Limb (tissue), 2 donors: ENCODE results near the gene CDKL4.
"Not testable (repeated sequence)": the region's sequence is repeated elsewhere in the genome, so short reads cannot be mapped to it uniquely, and the experiment has no call there.

Experiments
- DNase-seq, 2 donors: peaks; one replicate each; pipeline ENCODE4 v3.0.0-alpha.2; 2016; ENCODE audit errors: extremely low spot score in 2 of 2

Gene CDKL4

DNA sequence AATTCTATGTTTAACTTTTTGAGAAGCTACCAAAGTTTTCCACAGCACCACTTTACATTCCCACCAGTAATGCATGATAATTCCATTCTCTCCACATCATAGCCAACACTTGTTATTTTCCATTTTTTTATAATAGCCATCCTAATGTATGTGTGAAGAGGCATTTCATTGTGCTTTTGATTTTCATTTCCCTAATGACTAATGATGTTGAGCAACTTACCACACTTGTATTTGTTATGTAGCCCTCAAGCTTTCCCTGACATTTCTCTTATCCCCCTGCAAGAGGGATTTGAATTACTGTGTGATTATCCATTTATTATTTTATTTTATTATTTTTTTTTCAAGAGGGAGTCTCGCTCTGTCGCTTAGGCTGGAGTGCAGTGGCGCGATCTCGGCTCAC, 99.4 kb downstream of the CDKL4 start:
- no peak for DNase-seq

DNA sequence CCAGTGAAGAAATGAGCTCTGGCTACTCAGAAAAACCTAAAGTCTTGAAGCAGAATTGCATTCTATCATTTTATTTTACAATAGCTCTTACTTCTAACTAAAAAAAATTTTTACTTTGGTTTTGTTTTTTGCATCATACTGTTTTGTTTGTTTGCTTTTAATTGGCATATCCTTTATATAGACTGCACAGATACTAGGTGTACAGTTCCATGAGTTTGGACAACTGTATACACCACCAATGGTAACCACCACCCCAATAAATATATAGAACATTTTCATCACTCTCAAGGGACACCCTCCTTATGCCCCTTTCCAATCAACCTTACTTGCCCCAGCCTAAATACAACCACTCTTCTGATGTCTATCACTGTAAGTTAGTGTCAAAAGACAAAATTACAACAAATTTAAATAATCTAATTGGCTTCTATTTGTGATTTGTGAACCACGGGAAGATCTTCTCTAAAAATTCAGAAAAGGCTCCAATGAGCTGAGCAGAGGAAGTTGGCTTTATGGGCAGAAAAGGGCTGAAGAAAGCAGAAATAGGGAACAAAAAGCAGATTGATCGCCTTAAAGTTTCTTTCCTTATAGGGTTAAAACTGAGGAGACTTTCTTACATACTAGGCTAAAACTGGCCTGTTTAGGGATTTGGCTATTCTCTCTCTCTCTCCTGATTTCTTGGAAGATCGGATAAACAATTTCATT, 100.7 kb downstream of the CDKL4 start:
- no peak for DNase-seq

GRCh38 chr2:39141334-39142271, 102.2 kb downstream of the CDKL4 start:
- no peak for DNase-seq

- DNase-seq, result not testable (repeated sequence)
Measured at GRCh38 chr2:39140948-39141333, 102.8 kb downstream of the CDKL4 start.

DNA sequence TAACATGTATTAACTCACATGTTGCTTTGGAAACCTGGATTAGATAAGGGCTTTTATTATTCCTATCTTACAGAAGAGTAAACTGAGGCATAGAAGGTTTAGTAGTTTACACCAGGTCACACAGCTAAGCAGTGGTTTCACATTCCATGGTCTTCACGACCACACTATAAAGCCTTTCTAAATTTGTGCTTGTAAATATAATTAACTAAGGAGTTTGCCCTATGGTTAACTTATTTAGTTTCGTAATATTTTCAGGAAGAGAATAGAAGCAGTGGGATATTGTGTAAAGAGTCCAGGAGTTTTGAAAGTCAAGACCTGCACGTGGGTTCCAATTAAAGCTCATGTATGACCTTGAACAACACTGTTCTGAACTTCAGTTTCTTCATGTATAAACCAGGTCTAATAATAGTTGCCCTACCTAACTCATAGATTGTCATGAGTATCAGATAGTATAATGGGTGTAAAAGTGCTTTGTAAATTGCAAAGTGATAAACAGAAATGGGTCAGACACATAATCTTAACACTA, 103.4 kb downstream of the CDKL4 start:
- no peak for DNase-seq

GRCh38 chr2:39139511-39140237, 104.1 kb downstream of the CDKL4 start:
- no peak for DNase-seq

DNA sequence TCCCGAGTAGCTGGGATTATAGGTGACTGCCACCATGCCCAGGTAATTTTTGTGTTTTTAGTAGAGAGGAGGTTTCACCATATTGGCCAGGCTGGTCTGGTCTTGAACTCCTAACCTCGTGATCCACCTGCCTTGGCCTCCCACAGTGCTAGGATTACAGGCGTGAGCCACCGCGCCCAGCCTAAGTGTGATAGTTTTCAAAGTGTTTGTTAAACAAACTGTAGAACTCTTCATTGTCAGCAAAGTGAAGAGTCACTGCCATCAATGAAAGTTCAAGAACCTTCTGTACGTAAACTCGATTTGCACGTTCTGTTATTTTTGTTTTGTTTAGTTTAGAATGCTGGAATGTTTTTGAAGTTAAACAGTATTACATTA, 104.9 kb downstream of the CDKL4 start:
- no peak for DNase-seq

- not testable (repeated sequence) for DNase-seq
Measured at GRCh38 chr2:39138187-39138836, 105.5 kb downstream of the CDKL4 start.

GRCh38 chr2:39136799-39137198, 107.0 kb downstream of the CDKL4 start:
- no peak for DNase-seq

GRCh38 chr2:39135690-39136259, 108.0 kb downstream of the CDKL4 start:
- DNase-seq, result no peak

DNA sequence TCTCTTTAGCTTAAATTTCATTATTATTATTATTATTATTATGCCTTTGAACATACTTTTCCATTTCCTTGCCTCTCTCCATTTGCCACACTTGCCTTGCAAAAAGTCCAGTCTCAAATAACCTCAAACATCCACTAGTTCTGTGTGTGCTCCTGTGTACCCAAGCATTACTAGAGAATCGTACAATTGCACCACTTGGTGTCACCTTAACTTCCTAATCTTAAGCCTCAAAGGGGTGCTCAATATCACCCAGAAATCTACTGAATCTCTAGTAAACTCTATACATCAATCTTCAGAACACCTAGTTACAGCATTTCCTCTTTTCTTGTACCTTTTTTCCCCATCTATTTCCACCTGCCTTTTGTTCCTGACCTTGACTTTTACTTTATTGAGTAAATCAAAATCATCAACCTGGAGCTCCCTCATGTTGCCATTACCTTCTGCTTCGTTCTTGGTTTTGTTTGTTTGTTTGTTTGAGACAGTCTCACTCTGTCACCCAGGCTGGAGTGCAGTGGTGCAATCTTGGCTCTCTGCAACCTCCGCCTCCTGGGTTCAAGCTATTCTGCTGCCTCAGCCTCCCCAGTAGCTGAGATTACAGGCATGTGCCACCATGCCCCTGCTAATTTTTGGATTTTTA, 110.4 kb downstream of the CDKL4 start:
- no peak for DNase-seq

DNA sequence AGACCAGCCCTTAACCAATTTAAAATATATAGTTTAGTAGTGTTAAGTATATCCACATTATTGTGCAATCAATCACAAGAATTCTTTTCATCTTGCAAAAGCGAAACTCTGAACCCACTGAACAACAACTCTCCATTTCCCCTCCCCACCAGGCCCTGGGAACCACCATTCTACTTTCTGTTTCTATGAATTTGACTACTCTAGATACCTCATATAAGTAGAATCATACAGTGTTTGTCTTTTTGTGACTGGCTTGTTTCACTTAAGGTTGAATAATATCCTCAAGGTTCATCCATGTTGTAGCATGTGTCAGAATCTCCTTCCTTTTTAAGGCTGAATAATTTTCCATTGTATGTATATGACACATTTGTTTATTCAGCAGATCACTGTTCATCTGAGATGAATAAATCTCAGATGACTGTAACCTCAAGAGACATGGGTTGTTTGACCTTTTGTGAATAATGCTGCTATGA, 114.8 kb downstream of the CDKL4 start:
- no peak for DNase-seq

- DNase-seq, result no peak
Measured at GRCh38 chr2:39127973-39128372, 115.8 kb downstream of the CDKL4 start.
